RWPE2 (cell line): ENCODE measurements around the gene NSMCE1.
"Not testable (repeated sequence)": the region's sequence is repeated elsewhere in the genome, so short reads cannot be mapped to it uniquely, and the experiment has no call there.

ENCODE experiments used
- ATAC-seq: fragments of 200-7000 bp; cut with Tn5 transposase; 3 replicates; pipeline ENCODE4 v1.9.1; 2021; ENCODE audit warnings: low read depth
- DNase-seq: peaks from one replicate; pipeline ENCODE4 v3.0.0-alpha.2; 2020; ENCODE audit warnings: low spot score
- H3K27ac ChIP-seq: fragments of 450-650 bp; 2 replicates; pipeline ENCODE4 v1.5.1; 2017; ENCODE audit warnings: mild to moderate bottlenecking; ENCODE audit not compliant: poor library complexity, severe bottlenecking
- H3K27me3 ChIP-seq: fragments of 250-450 bp; sonication (Bioruptor Pico); 2 replicates; pipeline ENCODE4 v1.5.1; 2021; ENCODE audit warnings: mild to moderate bottlenecking, moderate library complexity; ENCODE audit not compliant: insufficient read depth, poor library complexity, severe bottlenecking
- H3K36me3 ChIP-seq: fragments of 250-450 bp; sonication (Bioruptor Pico); 2 replicates; pipeline ENCODE4 v1.5.1; 2020; ENCODE audit warnings: low read depth, mild to moderate bottlenecking, moderate library complexity
- H3K4me1 ChIP-seq: fragments of 250-450 bp; sonication (Bioruptor Pico); 2 replicates; pipeline ENCODE4 v1.5.1; 2021; ENCODE audit warnings: mild to moderate bottlenecking, moderate library complexity; ENCODE audit not compliant: insufficient read depth, poor library complexity, severe bottlenecking
- H3K4me3 ChIP-seq: fragments of 250-450 bp; sonication (Bioruptor Pico); 2 replicates; pipeline ENCODE4 v1.5.1; 2021; ENCODE audit warnings: mild to moderate bottlenecking, moderate library complexity; ENCODE audit not compliant: severe bottlenecking
- H3K9me3 ChIP-seq: fragments of 250-450 bp; sonication (Bioruptor Pico); 2 replicates; pipeline ENCODE4 v1.5.1; 2021; ENCODE audit warnings: mild to moderate bottlenecking, moderate library complexity; ENCODE audit not compliant: severe bottlenecking
- CTCF ChIP-seq: fragments of 450-650 bp; IDR thresholded peaks from one replicate; pipeline ENCODE4 v1.5.1; 2017; ENCODE audit warnings: mild to moderate bottlenecking, moderate library complexity; ENCODE audit not compliant: poor library complexity, severe bottlenecking

The NSMCE1 gene

GRCh38 chr16:27210174-27210573 is 58.4 kb downstream of the NSMCE1 start:
- no peak overlapping the region for H3K27ac ChIP-seq
- peaks cover 3% of the 10 kb centered on the region; the same call in 1 of the 2 replicates for H3K36me3 ChIP-seq
- no peak overlapping the region for H3K4me3 ChIP-seq
- no peaks in the 10 kb centered on the region for H3K9me3 ChIP-seq
- H3K4me1 ChIP-seq: no peaks in the 10 kb centered on the region
- no peak for ATAC-seq
- no peaks in the 10 kb centered on the region for H3K27me3 ChIP-seq
- no peak for TF ChIP-seq CTCF
- DNase-seq: no peak

- Histone ChIP-seq H3K27ac (no peak overlapping the region), H3K27me3 (no peaks in the 10 kb centered on the region), H3K4me3 (no peak overlapping the region), H3K9me3 (no peaks in the 10 kb centered on the region), H3K36me3 (peaks cover 3% of the 10 kb centered on the region; the same call in 1 of the 2 replicates), H3K4me1 (no peaks in the 10 kb centered on the region)
- no peak for DNase-seq
- no peak for TF ChIP-seq CTCF
- ATAC-seq: no peak
Measured at GRCh38 chr16:27209591-27209990, 59.0 kb downstream of the NSMCE1 start.

GRCh38 chr16:27208796-27209195 is 59.8 kb downstream of the NSMCE1 start:
- no peak for TF ChIP-seq CTCF
- no peak overlapping the region for H3K4me3 ChIP-seq
- H3K36me3 ChIP-seq: peaks cover 3% of the 10 kb centered on the region; the same call in 1 of the 2 replicates
- H3K27me3 ChIP-seq: no peaks in the 10 kb centered on the region
- H3K4me1 ChIP-seq: no peaks in the 10 kb centered on the region
- ATAC-seq (no peak), DNase-seq (no peak)
- H3K9me3 ChIP-seq: no peaks in the 10 kb centered on the region
- H3K27ac ChIP-seq: no peak overlapping the region

- H3K27ac ChIP-seq: no peak overlapping the region
- H3K4me1 ChIP-seq: no peaks in the 10 kb centered on the region
- H3K9me3 ChIP-seq: no peaks in the 10 kb centered on the region
- no peak for DNase-seq
- no peak overlapping the region for H3K4me3 ChIP-seq
- no peak for ATAC-seq
- no peak for TF ChIP-seq CTCF
- no peaks in the 10 kb centered on the region for H3K27me3 ChIP-seq
- H3K36me3 ChIP-seq: peaks cover 3% of the 10 kb centered on the region; the same call in 1 of the 2 replicates
Measured at GRCh38 chr16:27208081-27208680, 60.4 kb downstream of the NSMCE1 start.

GRCh38 chr16:27207121-27207520 is 61.5 kb downstream of the NSMCE1 start:
- DNase-seq, H3K27me3 ChIP-seq, H3K9me3 ChIP-seq, H3K4me1 ChIP-seq, H3K27ac ChIP-seq, ATAC-seq, H3K36me3 ChIP-seq, H3K4me3 ChIP-seq: not testable (repeated sequence)
